Psoas muscle (tissue), 8 donors: Measurements from ENCODE around the gene C10orf105. TPM values are rescaled to one million over a fixed set of nuclear protein-coding genes. Genes with fewer than 3 reads are reported as not detected.

Experiments used
- ATAC-seq, 4 donors: fragments of 200-7000 bp; cut with Tn5 transposase; one replicate each; pipeline ENCODE4 v1.9.1; 2020; ENCODE audit warnings: moderate library complexity in 3 of 4, mild to moderate bottlenecking in 2 of 4
- DNase-seq, 2 donors: peaks; one replicate each; pipeline ENCODE4 v3.0.0-alpha.2; 2020
- H3K27ac ChIP-seq: fragments of 200-600 bp; one replicate; pipeline ENCODE4 v1.8.0; 2022
- H3K27me3 ChIP-seq, 3 donors: fragments of 200-600 bp in 1 of 3; one replicate each; pipeline versions ENCODE4 v1.6.1 to v1.8.0; 2013 to 2022; ENCODE audit warnings: low read length in 2 of 3, mild to moderate bottlenecking in 2 of 3, moderate library complexity in 1 of 3; ENCODE audit not compliant: insufficient read depth in 3 of 3
- H3K36me3 ChIP-seq, 2 donors: fragments of 200-600 bp in 1 of 2; one replicate each; pipeline versions ENCODE4 v1.6.1 to v1.8.0; 2013 to 2022; ENCODE audit warnings: low read depth in 1 of 2, mild to moderate bottlenecking in 1 of 2, moderate library complexity in 1 of 2; ENCODE audit not compliant: insufficient read depth in 1 of 2
- H3K4me1 ChIP-seq: fragments of 200-600 bp; one replicate; pipeline ENCODE4 v1.8.0; 2022
- H3K4me3 ChIP-seq: fragments of 200-600 bp; one replicate; pipeline ENCODE4 v1.8.0; 2022; ENCODE audit warnings: mild to moderate bottlenecking
- H3K9me3 ChIP-seq: fragments of 200-600 bp; one replicate; pipeline ENCODE4 v1.8.0; 2022
- CTCF ChIP-seq: fragments of 200-600 bp; IDR thresholded peaks from one replicate; pipeline ENCODE4 v1.8.0; 2022; ENCODE audit warnings: antibody characterized with exemption
- WGBS, 3 donors: extraction: QIAGEN DNeasy Blood & Tissue Kit; methylation state at CpG; one replicate each; pipeline versions ENCODE4 v1.1.6 to v1.1.7; 2013; 5-methylcytosine and 5-hydroxymethylcytosine counted together
- intact Hi-C, 2 donors: fragments of 100-400 bp; cut with DNase I; formaldehyde crosslinking; loops; one replicate each; pipeline versions ENCODE4 v1.11.0 to v1.14.2; 2022
- polyA plus RNA-seq, 3 donors: library from polyadenylated mRNA; stranded (reverse); fragments of 200-250 nt; gene quantifications; one replicate each; pipeline ENCODE4 v1.2.3, GENCODE V29; 2013
- total RNA-seq, 4 donors: library from RNA; stranded (reverse); fragmentation: NEBNext Ultra II Directional in 2 of 4; extraction: Animal tissue kit (Norgen Biotek cat#: 25700) in 2 of 4; gene quantifications; one replicate each; pipeline versions ENCODE4 v1.2.1 to v1.2.4, GENCODE V29; 2021 to 2023
- donor health status: healthy with polysubstance abuse.
- donor health status: DM: no; HTN: no; CAD: no; lungs with moderate emphysema.
- donor health status: Bipolar disorder and iron deficiency.
- donor health status: healthy.
- donor health status: DM: yes; HTN: yes; CAD: no.
- donor health status: DM: no; HTN: no; CAD: no.
- donor health status: DM: no; HTN: no; CAD: no.
- donor health status: DM: yes; HTN: yes; CAD: no.

C10orf105 gene
- total and polyA plus RNA-seq, 7 donors, result 0.01 to 0.03 (median 0.03) TPM; not detected in 4

- H3K4me1 ChIP-seq, result peaks cover 84% of the 10 kb centered on the region
- DNase-seq, result no peak
- H3K4me3 ChIP-seq, result no peak overlapping the region
Measured at GRCh38 chr10:71765906-71766716, 46.5 kb upstream of the C10orf105 start.

GRCh38 chr10:71765176-71765904 is 45.8 kb upstream of the C10orf105 start:
- Histone ChIP-seq H3K27ac (peak overlapping the region; percentile 81), H3K4me1 (peaks cover 80% of the 10 kb centered on the region), H3K27me3 (no peaks in the 10 kb centered on the region), H3K4me3 (no peak overlapping the region), H3K9me3 (no peaks in the 10 kb centered on the region), H3K36me3 (peaks cover 2 to 7% of the 10 kb centered on the region in 2 donors)
- 29 to 32% (median 31%) methylated on average over 7 to 8 of the region's 8 CpGs for WGBS, 3 donors
- no peak for TF ChIP-seq CTCF
- intact Hi-C loops, result no loop called here
- ATAC-seq, result peak; percentile 39 to 76 (median 67)
- DNase-seq, result peak in 1 of 2 donors; percentile 76

More at GRCh38 chr10:71765906-71766716, 46.5 kb upstream of the C10orf105 start:
- Histone ChIP-seq H3K36me3 (peaks cover 0 to 4% of the 10 kb centered on the region in 2 donors), H3K9me3 (no peaks in the 10 kb centered on the region), H3K27ac (peak overlapping the region; percentile 81), H3K27me3 (no peaks in the 10 kb centered on the region)
- intact Hi-C loops, result no loop called here
- WGBS, 3 donors, result 57 to 63% (median 62%) methylated on average over 21 to 22 of the region's 22 CpGs
- TF ChIP-seq CTCF, result no peak
- no peak for ATAC-seq

- intact Hi-C loops, result no loop called here
- Histone ChIP-seq H3K4me1 (peaks cover 68% of the 10 kb centered on the region), H3K9me3 (no peaks in the 10 kb centered on the region), H3K36me3 (peaks cover 2 to 12% of the 10 kb centered on the region in 2 donors), H3K4me3 (no peak overlapping the region), H3K27me3 (no peaks in the 10 kb centered on the region), H3K27ac (no peak overlapping the region)
- ATAC-seq (no peak), DNase-seq (no peak)
- no peak for TF ChIP-seq CTCF
- 54 to 72% (median 60%) methylated on average over 11 of the region's 11 CpGs for WGBS, 3 donors
Measured at GRCh38 chr10:71763352-71764127, 44.0 kb upstream of the C10orf105 start.

GRCh38 chr10:71762324-71762723 is 42.7 kb upstream of the C10orf105 start:
- Histone ChIP-seq H3K36me3 (peaks cover 2 to 12% of the 10 kb centered on the region in 2 donors), H3K27me3 (no peaks in the 10 kb centered on the region)
- TF ChIP-seq CTCF, result no peak

More at GRCh38 chr10:71762324-71762723, 42.7 kb upstream of the C10orf105 start:
- H3K9me3 ChIP-seq, result no peaks in the 10 kb centered on the region
- ATAC-seq (no peak), DNase-seq (no peak)
- H3K4me3 ChIP-seq, result no peak overlapping the region
- no peak overlapping the region for H3K27ac ChIP-seq
- peaks cover 62% of the 10 kb centered on the region for H3K4me1 ChIP-seq
- intact Hi-C loops, result no loop called here
- WGBS, 3 donors, result 85 to 86% (median 86%) methylated on average over 5 of the region's 5 CpGs
